Measurements from ENCODE around the gene C1orf198.

Gene C1orf198

GRCh38 chr1:230894664-230895063 is 26.3 kb upstream of the C1orf198 start:
- DNase-seq: no peak

- no peak for DNase-seq
Observed at GRCh38 chr1:230894032-230894431, 25.7 kb upstream of the C1orf198 start.

- DNase-seq: no peak
Observed at GRCh38 chr1:230892018-230892491, 23.7 kb upstream of the C1orf198 start.

GRCh38 chr1:230891413-230891812 is 23.1 kb upstream of the C1orf198 start:
- DNase-seq: no peak

DNA sequence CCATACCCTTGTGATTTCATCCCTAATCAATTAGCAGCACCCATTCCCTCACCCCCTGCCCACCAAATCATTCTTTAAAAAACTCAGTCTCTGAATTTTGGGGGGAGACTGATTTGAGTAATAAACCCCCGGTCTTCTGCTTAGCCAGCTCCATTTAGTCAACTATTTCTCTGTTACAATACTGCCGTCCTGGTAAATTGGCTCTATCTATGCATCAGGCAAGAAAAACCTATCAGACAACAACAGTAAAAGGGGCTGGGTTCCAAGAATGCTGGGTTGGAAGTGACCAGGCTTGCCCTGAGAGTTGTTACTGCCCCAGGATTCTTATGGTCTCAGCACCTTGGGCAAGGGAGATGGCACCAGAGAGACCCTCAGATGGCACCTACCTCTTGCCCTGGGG is 16.3 kb upstream of the C1orf198 start:
- DNase-seq: no peak

- no peak for DNase-seq
Observed at GRCh38 chr1:230883967-230884366, 15.6 kb upstream of the C1orf198 start.

DNA sequence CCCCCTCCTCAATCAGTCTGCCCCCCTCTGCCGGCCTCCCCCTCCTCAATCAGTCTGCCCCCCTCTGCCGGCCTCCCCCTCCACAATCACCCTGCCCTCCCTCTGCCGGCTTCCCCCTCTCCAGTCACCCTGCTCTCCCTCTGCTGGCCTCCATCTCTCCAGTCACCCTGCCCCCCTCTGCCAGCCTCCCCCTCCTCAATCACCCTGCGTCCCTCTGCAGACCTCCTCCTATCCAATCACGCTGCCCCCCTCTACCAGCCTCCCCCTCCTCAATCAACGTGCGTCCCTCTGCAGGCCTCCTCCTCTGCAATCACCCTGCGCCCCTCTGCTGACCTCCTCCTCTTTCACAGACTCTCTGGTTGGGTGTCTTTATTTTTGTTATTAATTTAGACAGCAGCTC is 11.5 kb upstream of the C1orf198 start:
- no peak for DNase-seq

GRCh38 chr1:230878591-230878990 is 10.3 kb upstream of the C1orf198 start:
- DNase-seq: peak; percentile 39

DNA sequence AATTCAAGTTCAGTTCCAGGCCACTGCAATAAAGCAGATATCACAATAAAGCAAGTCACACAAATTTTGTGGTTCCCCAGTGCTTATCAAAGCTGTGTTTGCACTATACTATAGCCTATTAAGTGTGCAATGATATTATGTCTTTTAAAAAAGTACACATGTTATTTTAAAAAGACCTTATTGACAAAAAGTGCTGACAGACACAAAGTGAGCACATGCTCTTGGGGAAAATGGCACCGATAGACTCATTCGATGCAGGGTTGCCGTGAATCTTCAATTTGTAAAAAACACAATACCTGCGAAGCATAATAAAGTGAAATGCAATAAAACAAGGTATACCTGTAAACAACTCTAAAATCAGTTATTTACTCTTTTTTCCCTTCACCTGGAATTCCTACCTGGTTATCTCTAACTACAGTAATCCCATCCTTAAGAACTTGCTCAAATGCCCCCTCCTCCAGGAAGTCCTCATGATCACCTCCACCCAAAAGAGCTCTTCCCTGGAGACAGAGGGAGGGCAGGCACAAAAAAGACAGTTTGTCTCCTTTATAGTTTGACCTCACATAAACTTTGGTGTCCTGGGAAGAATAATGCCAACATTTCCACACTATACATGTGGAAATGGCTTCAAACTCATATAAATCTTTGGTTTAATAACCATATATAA is 9.7 kb upstream of the C1orf198 start:
- DNase-seq: no peak

DNA sequence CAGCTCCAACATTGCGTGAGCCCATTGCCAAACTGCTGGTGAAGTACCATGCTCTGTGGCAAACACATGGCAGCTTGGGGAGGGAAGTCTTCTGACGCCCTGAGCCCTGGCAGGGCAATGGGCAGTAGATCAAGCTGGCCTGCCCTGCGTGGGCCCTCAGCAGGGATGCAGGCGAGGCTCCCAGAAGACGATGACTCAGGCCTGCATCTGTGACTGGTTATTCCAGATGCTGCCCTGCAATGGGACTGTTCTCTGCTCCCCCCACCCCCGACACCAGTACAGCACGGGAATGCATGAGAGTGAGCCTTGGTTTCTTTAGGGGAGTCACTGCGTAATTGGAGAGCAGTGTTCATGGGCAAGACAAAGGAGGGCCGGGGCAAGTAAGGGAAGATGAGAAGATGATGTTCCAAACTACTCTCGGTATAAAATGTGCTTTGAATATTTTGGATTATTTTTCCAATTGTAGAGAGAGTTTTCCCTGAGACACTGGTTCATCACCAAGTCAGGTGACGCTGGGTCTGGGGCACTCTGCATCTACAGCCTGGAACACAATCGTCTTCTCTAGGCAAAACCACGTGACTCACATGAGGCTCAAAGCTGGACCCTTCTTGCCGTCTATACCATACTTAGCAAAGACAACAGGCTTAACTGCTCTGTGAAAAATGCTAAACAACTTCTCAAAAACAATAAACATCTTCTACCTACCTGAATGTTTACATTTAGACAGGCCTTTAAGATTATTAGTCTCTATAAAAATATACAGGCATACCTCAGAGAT is 9.0 kb upstream of the C1orf198 start:
- no peak for DNase-seq

DNA sequence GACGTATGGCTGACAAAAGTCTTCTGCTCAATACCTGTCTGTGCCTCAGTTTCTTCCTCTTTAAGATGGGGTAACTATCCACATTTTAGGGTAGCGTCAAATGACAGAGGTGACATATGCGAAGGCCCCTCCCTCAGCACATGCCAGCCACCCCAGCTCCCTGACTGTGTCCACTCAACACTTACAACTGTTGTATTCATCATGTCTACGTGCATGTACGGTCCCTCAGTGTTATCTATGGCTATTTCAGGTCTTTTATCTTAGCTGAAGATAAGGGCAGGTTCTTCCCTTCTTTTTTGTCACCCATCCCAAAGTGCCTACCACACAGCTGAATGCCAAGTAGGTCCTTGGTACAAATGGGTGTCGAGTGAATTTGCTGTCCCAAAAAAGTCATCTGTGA is 8.3 kb upstream of the C1orf198 start:
- no peak for DNase-seq

- no peak for DNase-seq
Observed at GRCh38 chr1:230875370-230875769, 7.0 kb upstream of the C1orf198 start.

GRCh38 chr1:230870916-230871315 is 2.6 kb upstream of the C1orf198 start:
- no peak for DNase-seq

DNA sequence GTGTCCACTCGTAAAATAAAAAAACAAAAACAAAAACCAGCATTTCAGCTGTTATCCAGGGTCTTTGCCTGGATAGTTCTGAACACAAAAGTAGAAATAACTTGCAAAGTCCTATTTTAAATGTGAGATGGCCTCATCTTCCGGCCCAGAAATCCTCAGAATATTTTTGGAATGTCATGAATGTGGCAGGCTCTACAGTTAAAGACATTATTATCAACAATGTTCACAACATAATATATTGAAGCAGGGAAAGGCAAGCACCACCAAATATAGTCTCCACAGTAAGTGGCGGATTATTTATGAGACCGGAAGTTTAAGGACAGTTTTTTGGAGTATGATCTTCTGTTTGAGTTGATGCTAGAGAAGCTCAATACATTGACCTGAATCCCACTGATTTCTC is 1.2 kb upstream of the C1orf198 start:
- no peak for DNase-seq

GRCh38 chr1:230868736-230869385 is 540 bp upstream of the C1orf198 start:
- peak; percentile 92 for DNase-seq

GRCh38 chr1:230867101-230867902 is 1.0 kb downstream of the C1orf198 start:
- DNase-seq: peak; percentile 31

DNA sequence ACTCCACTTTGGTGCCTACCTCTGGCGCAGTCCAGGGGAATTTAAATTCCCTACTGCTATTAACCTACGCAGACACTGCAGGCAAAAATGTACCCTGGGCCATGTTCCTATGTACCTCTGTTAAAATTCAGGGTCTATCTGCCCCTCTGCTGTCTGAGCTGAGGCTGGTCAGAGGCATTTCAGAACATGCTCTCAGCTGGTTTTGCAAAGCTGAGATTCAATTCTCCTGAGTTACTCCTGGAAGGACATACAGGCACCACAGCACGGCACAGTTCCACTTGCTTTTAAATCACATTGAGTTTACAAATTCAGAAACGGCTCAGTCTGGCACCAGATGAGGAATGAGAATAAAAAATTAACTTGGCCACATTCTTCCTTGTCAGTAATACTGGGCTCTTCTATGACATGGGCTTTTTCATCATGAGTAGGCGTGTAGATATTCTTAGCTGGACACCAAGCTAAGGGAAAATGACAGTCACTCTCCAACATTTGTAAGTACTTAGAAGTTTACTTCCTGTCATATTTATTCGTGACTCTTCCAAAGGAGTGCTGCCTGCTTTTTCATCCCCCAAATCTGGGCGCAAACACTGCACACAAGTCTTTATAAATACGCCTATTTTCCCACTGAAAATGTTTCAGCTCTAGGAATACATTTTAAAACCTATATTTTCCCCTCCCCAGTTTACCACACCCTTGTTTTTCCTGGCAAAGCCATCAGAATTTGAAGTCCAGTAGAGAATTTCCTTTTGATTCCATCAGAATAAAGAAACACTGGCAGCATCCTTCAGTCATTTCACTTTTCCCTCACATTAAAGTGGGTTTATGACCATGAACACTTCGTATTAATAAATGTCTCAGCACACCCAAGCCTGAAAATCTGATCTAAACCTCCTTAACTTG is 1.9 kb downstream of the C1orf198 start:
- no peak for DNase-seq

GRCh38 chr1:230865062-230865817 is 3.1 kb downstream of the C1orf198 start:
- no peak for DNase-seq

DNA sequence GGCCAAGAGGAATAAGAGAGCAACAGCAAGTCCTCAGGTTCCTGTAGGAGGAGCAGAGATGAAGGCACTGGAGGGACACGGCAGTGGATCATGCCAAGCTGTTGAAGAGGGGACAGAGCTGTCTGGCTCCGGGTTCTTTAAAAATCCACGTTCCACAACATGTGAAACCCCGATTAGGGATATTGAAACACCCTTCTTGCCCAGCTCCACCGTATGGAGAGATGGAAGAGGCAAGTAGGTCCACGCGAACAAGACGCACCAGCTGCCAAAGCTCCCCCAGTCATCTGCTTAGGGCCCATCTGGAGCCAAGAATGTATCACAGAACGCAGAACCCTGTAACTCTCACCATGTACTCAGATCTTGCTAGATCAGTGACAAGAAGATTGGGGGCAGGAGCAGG is 3.9 kb downstream of the C1orf198 start:
- no peak for DNase-seq

DNA sequence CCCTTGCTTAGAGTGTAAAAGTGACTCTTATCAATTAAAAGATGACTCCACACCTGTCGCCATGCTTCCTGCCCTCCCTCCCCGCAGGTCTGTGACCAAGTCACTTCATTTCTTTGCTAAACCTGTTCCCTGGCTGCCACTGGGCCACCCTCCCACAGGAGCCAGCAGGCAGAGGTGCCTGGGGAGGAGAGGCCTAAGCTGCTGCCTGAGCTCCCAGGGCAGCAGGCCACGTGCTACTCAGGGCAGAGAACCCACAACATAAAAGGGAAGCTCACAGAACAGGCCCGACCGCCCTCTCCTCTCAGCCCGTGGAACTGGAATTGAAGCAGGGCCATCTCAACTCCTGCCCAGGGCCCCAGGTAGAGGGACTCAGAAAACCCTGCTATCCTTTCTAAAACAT is 4.9 kb downstream of the C1orf198 start:
- DNase-seq: no peak
